ENCODE results near the gene NIBAN1.

NIBAN1 gene

GRCh38 chr1:184945678-184946412 lies 28.5 kb downstream of the NIBAN1 start:
- DNase-seq = no peak

GRCh38 chr1:184945029-184945428 lies 29.3 kb downstream of the NIBAN1 start:
- DNase-seq = no peak

- DNase-seq = no peak
Measured at GRCh38 chr1:184943998-184944397, 30.3 kb downstream of the NIBAN1 start.

GRCh38 chr1:184941735-184942134 lies 32.6 kb downstream of the NIBAN1 start:
- DNase-seq = no peak

GRCh38 chr1:184941410-184941733 lies 32.9 kb downstream of the NIBAN1 start:
- no peak for DNase-seq

GRCh38 chr1:184940694-184941409 lies 33.5 kb downstream of the NIBAN1 start:
- no peak for DNase-seq

GRCh38 chr1:184940226-184940625 lies 34.1 kb downstream of the NIBAN1 start:
- DNase-seq = no peak

- DNase-seq = no peak
Measured at GRCh38 chr1:184937729-184938128, 36.6 kb downstream of the NIBAN1 start.

GRCh38 chr1:184935920-184936798 lies 38.1 kb downstream of the NIBAN1 start:
- DNase-seq = no peak

GRCh38 chr1:184933944-184934343 lies 40.4 kb downstream of the NIBAN1 start:
- DNase-seq = no peak

GRCh38 chr1:184932319-184932718 lies 42.0 kb downstream of the NIBAN1 start:
- DNase-seq = no peak

GRCh38 chr1:184931566-184931965 lies 42.7 kb downstream of the NIBAN1 start:
- no peak for DNase-seq

- DNase-seq = no peak
Measured at GRCh38 chr1:184930645-184931044, 43.7 kb downstream of the NIBAN1 start.

- no peak for DNase-seq
Measured at GRCh38 chr1:184930232-184930631, 44.1 kb downstream of the NIBAN1 start.

- no peak for DNase-seq
Measured at GRCh38 chr1:184929711-184930202, 44.6 kb downstream of the NIBAN1 start.

GRCh38 chr1:184928394-184928793 lies 45.9 kb downstream of the NIBAN1 start:
- DNase-seq = no peak

All from CD4-positive, alpha-beta T cell treated with Interferon gamma for 1 hour (primary cell).